OCI-LY1 (cell line): ENCODE measurements around the gene MACROD2.

Experiments used
- CTCF ChIP-seq: fragments of 200-600 bp; sonication (generic), shearing (Covaris generic); IDR thresholded peaks from 2 replicates; pipeline ENCODE4 v1.5.1; 2017; ENCODE audit warnings: mild to moderate bottlenecking, antibody characterized with exemption, low read length, moderate library complexity, mixed read lengths
- EZH2 ChIP-seq: fragments of 200-600 bp; sonication (generic), shearing (Covaris generic); IDR thresholded peaks from 2 replicates; pipeline ENCODE4 v1.8.0; 2017; ENCODE audit warnings: borderline replicate concordance, mixed run types, mild to moderate bottlenecking, antibody characterized with exemption, low read length, moderate library complexity, mixed read lengths

GRCh38 chr20:15179781-15180180, 1184.5 kb downstream of the MACROD2 start:
- no peak for TF ChIP-seq CTCF
- no peak for TF ChIP-seq EZH2
